ENCODE results near the gene SNX8.
"Not testable (repeated sequence)": the region's sequence is repeated elsewhere in the genome, so short reads cannot be mapped to it uniquely, and the experiment has no call there.

GRCh38 chr7:2332606-2333231 lies 18.5 kb upstream of the SNX8 start:
- not testable (repeated sequence) for TF ChIP-seq ZFP36 (IDR thresholded peaks at IDR 0.05; ENCODE audit: borderline replicate concordance, low read depth, low read length, partially characterized antibody); NONO (IDR thresholded peaks at IDR 0.05); NONO (CRISPR knock-in tag; conservative IDR thresholded peaks at IDR 0.05); FOXA3 (CRISPR knock-in tag; IDR thresholded peaks at IDR 0.05); REST (IDR thresholded peaks at IDR 0.05; ENCODE audit: borderline replicate concordance in 1 of 2, low read depth in 1 of 2, low read length in 2 of 2); EP300 (IDR thresholded peaks at IDR 0.05; ENCODE audit: low read depth in 2 of 2, low read length in 2 of 2); EP300 (CRISPR knock-in tag; IDR thresholded peaks at IDR 0.05; ENCODE audit: borderline replicate concordance); ZNF883 (CRISPR knock-in tag; IDR thresholded peaks at IDR 0.05; ENCODE audit: not compliant biosample characterization); ZBTB33 (CRISPR knock-in tag; IDR thresholded peaks at IDR 0.05); RBM39 (IDR thresholded peaks at IDR 0.05; ENCODE audit: low read depth, low read length, poor library complexity, severe bottlenecking); NFYB (CRISPR knock-in tag; IDR thresholded peaks at IDR 0.05); ETV5 (CRISPR knock-in tag; IDR thresholded peaks at IDR 0.05; ENCODE audit: borderline replicate concordance); ZNF781 (CRISPR knock-in tag; IDR thresholded peaks at IDR 0.05; ENCODE audit: borderline replicate concordance, not compliant biosample characterization); TOE1 (CRISPR knock-in tag; IDR thresholded peaks at IDR 0.05)
- TF ChIP-seq, protein P1, sequence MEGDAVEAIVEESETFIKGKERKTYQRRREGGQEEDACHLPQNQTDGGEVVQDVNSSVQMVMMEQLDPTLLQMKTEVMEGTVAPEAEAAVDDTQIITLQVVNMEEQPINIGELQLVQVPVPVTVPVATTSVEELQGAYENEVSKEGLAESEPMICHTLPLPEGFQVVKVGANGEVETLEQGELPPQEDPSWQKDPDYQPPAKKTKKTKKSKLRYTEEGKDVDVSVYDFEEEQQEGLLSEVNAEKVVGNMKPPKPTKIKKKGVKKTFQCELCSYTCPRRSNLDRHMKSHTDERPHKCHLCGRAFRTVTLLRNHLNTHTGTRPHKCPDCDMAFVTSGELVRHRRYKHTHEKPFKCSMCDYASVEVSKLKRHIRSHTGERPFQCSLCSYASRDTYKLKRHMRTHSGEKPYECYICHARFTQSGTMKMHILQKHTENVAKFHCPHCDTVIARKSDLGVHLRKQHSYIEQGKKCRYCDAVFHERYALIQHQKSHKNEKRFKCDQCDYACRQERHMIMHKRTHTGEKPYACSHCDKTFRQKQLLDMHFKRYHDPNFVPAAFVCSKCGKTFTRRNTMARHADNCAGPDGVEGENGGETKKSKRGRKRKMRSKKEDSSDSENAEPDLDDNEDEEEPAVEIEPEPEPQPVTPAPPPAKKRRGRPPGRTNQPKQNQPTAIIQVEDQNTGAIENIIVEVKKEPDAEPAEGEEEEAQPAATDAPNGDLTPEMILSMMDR (CRISPR knock-in tag; IDR thresholded peaks at IDR 0.05): not testable (repeated sequence)
- TF ChIP-seq, protein P2, sequence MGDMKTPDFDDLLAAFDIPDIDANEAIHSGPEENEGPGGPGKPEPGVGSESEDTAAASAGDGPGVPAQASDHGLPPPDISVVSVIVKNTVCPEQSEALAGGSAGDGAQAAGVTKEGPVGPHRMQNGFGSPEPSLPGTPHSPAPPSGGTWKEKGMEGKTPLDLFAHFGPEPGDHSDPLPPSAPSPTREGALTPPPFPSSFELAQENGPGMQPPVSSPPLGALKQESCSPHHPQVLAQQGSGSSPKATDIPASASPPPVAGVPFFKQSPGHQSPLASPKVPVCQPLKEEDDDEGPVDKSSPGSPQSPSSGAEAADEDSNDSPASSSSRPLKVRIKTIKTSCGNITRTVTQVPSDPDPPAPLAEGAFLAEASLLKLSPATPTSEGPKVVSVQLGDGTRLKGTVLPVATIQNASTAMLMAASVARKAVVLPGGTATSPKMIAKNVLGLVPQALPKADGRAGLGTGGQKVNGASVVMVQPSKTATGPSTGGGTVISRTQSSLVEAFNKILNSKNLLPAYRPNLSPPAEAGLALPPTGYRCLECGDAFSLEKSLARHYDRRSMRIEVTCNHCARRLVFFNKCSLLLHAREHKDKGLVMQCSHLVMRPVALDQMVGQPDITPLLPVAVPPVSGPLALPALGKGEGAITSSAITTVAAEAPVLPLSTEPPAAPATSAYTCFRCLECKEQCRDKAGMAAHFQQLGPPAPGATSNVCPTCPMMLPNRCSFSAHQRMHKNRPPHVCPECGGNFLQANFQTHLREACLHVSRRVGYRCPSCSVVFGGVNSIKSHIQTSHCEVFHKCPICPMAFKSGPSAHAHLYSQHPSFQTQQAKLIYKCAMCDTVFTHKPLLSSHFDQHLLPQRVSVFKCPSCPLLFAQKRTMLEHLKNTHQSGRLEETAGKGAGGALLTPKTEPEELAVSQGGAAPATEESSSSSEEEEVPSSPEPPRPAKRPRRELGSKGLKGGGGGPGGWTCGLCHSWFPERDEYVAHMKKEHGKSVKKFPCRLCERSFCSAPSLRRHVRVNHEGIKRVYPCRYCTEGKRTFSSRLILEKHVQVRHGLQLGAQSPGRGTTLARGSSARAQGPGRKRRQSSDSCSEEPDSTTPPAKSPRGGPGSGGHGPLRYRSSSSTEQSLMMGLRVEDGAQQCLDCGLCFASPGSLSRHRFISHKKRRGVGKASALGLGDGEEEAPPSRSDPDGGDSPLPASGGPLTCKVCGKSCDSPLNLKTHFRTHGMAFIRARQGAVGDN (CRISPR knock-in tag; IDR thresholded peaks at IDR 0.05): not testable (repeated sequence)

Measured in HepG2 (cell line).